HG03095 (cell line): ENCODE measurements around the gene CABP1.
"Not testable (repeated sequence)": the region's sequence is repeated elsewhere in the genome, so short reads cannot be mapped to it uniquely, and the experiment has no call there.

Source experiments
- ATAC-seq: cut with Tn5 transposase; IDR thresholded peaks from one replicate; pipeline ENCODE4 v1.9.1; 2021; ENCODE audit warnings: moderate library complexity; ENCODE audit not compliant: unreplicated experiment

Gene CABP1

GRCh38 chr12:120663741-120664140 lies 23.3 kb downstream of the CABP1 start:
- no peak for ATAC-seq

GRCh38 chr12:120666571-120667390 lies 26.4 kb downstream of the CABP1 start:
- no peak for ATAC-seq

- no peak for ATAC-seq
These were observed 27.9 kb downstream of the CABP1 start for GRCh38 chr12:120668091-120668867.

- no peak for ATAC-seq
These were observed 28.7 kb downstream of the CABP1 start for GRCh38 chr12:120668868-120669840.

- not testable (repeated sequence) for ATAC-seq
These were observed 29.8 kb downstream of the CABP1 start for GRCh38 chr12:120670237-120670636.

GRCh38 chr12:120670667-120671066 lies 30.2 kb downstream of the CABP1 start:
- no peak for ATAC-seq

- ATAC-seq, result no peak
These were observed 33.7 kb downstream of the CABP1 start for GRCh38 chr12:120674097-120674636.

GRCh38 chr12:120677765-120678473 lies 37.5 kb downstream of the CABP1 start:
- peak; percentile 43 for ATAC-seq

- no peak for ATAC-seq
These were observed 38.1 kb downstream of the CABP1 start for GRCh38 chr12:120678572-120678971.

- ATAC-seq, result no peak
These were observed 39.8 kb downstream of the CABP1 start for GRCh38 chr12:120680165-120680738.

- no peak for ATAC-seq
These were observed 44.1 kb downstream of the CABP1 start for GRCh38 chr12:120684523-120684932.

- ATAC-seq, result no peak
These were observed 45.1 kb downstream of the CABP1 start for GRCh38 chr12:120685522-120685921.

- ATAC-seq, result peak; percentile 71
These were observed 45.8 kb downstream of the CABP1 start for GRCh38 chr12:120686151-120686689.

GRCh38 chr12:120686690-120687577 lies 46.5 kb downstream of the CABP1 start, which contains the start of gene MLEC:
Gene MLEC, plus strand, starts transcription at chr12:120687149. Its CDS starts 148 bp downstream, at chr12:120687297.
- peak; percentile 57 for ATAC-seq

GRCh38 chr12:120687578-120688289 lies 47.3 kb downstream of the CABP1 start:
- no peak for ATAC-seq

GRCh38 chr12:120688527-120689071 lies 48.2 kb downstream of the CABP1 start:
- no peak for ATAC-seq

GRCh38 chr12:120689397-120690082 lies 49.1 kb downstream of the CABP1 start:
- ATAC-seq, result no peak
